Posterior cingulate gyrus (tissue), 11 donors: Measurements from ENCODE around the gene SPTAN1.

Source experiments
- DNase-seq, 10 donors: peaks; one replicate each; pipeline versions ENCODE4 v3.0.0 to v3.0.0-alpha.2; 2020 to 2021; ENCODE audit warnings: mixed read lengths in 3 of 10
- intact Hi-C: fragments of 100-400 bp; cut with DNase I; formaldehyde crosslinking; loops from one replicate; pipeline ENCODE4 v1.15.1; 2023

SPTAN1 gene

DNA sequence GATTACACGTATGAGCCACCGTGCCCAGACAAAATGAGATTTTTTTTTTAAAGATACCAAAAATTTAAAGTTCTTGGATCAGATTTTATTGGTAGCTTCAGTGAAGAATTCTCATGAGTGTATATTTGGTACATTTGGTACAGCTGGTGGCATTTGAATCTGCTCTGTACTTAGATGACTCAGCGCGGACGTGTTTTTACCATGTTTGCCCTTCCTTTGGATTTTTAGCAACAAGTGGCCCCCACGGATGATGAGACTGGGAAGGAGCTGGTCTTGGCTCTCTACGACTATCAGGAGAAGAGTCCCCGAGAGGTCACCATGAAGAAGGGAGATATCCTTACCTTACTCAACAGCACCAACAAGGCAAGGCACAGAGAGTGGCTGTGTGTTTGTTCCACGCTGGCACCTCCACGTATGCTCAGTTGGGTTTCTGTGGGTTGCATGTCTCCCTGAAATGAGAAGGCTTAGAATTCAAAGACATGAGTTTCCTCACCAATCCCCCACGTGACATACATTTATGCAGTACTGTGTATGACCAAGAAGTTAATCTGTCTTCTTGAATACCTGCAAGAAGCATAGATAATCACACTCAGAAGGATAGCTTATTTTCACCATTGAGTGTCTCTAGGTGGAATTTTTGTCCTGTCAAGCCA is 36.3 kb downstream of the SPTAN1 start:
- intact Hi-C loops = no loop called here
- DNase-seq = peak in 1 of 10 donors; percentile 34

DNA sequence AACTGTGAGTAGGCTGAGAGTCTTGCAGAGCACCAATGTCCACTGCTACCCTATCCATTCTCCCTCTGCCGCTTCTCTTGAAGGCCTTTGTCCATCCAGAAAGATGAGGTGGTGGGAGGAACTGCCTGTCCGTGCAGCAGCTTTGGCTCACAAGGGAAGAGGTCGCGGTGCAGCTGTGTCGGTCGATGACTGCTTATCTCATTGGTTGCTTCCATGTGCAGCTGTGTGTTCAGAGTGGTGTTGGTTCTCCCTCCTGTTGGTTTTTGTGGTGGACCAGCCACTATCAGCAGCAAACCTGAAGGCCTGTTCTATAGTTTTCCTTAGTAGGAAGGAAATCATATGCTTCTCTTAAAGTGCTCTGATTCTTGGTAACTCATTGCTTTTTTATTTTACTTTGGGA is 40.7 kb downstream of the SPTAN1 start:
- DNase-seq = peak in 1 of 10 donors; percentile 15
- intact Hi-C loops = no loop called here

DNA sequence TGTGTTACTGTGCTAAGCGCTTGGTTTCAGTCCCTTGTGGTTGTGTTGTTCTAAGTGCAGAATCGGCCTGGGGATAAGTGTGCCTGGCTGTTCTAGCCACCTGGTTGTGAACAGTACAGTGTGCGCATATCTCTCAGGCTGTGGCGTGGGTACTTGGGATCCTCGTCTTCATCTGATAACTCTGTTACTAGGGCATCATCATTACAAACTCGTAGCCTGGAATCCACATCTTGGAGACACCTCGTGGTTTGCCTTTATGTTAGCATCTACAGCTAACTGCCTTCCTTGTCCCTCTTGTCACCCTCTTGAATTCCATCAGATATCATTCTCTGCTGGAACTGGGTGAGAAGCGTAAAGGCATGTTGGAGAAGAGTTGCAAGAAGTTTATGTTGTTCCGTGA is 41.5 kb downstream of the SPTAN1 start:
- intact Hi-C loops = no loop called here
- no peak for DNase-seq

DNA sequence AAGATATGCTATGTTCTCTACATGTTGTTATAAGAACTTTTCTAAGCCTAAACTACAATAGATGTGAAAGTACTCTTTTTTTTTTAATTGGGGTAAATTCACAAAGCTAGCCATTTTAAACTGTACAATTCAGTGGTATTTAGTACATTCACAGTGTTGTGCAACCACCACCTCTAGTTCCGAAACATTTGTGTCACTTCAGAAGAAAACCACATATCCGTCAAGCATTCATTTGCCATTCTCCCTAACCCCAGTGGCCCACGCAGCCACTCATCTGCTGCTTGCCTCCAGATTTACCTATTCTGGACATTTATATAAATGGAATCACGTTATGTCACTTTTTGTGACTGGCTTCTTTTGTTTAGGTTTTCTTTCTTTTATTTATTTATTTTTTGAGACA is 43.1 kb downstream of the SPTAN1 start:
- DNase-seq = no peak
- intact Hi-C loops = no loop called here

DNA sequence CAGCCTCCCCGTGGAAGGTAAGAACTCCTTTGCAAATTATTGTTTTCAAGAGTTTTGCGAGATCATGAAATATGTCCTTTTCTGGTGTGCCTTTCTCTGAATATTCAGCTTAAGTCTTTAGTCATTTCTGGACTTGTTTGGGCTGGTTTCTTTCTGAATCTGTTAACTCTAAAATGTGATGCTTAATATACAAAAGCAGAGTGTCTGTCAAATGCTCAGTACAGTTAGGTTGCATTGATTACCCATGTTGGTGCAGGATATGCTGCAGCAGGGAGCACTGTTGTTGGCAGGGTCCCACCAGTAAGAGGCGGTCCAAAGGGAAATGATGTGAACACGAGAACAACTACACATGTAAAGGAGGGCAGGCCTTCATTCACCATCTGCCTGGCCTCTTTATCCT is 47.7 kb downstream of the SPTAN1 start:
- no peak for DNase-seq
- intact Hi-C loops = no loop called here

DNA sequence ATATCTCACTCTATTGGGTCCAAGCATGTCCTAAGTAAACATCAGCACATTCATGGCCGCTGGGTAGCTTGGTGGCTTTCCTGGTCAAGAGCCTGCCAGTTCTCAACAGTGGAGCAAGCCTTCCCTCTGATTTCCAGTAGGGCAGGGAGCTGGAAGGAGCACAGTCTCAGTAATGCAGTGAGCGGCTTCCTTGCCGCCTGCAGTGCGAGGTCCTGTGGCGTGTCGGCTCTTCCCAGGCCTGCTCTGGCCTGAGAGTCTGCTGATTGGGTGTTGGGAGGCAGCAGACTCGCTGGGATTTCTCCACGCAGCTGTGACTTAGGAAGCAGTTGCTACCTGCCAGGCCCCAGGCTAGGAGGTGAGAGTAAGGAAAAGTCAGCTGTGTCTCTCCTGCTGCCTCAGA is 51.3 kb downstream of the SPTAN1 start:
- DNase-seq = no peak

DNA sequence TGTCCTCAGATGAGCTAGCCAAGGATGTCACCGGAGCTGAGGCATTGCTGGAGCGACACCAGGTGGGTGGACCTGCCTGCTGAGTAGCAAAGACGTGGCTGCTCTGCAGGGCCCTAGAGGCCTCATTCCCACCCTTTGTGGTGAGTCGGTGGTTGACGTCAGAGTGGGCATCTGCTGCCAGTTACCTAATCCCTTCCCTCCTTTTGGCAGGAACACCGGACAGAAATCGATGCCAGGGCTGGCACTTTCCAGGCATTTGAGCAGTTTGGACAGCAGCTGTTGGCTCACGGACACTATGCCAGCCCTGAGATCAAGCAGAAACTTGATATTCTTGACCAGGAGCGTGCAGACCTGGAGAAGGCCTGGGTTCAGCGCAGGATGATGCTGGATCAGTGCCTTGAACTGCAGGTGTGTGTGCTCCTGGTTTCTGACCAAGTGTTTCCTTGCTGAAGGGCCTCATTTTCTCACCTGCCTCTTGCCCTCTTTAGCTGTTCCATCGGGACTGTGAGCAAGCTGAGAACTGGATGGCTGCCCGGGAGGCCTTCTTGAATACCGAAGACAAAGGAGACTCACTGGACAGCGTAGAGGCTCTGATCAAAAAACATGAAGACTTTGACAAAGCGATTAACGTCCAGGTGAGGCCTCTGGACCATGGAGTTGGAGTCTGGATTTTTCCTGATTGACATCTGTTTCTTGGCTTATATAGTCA is 55.4 kb downstream of the SPTAN1 start:
- intact Hi-C loops = loop anchor here (5.0 kb wide), 1 partner anchor 50 kb away; no protein-coding TSS in a partner anchor
- peak; percentile 56 to 97 (median 86) for DNase-seq

More for the DNA sequence above, 51.3 kb downstream of the SPTAN1 start:
- intact Hi-C loops = no loop called here

DNA sequence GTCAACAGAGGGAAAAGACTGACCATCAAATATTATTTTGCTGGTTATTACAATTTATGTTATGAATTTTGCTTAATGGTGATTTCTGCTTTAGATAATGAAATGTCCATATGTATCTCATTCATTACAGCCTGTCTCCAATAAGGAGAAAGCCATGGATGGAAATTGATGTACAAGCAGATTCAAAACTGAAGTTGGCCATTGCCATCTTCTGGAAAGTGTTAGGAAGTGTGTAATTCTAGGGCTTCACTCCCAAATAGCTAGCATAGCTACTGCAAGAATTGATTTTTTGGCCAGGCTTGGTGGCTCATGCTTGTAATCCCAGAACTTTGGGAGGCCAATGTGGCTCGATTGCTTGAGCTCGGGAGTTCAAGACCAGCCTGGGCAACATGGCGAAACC is 58.5 kb downstream of the SPTAN1 start:
- intact Hi-C loops = no loop called here
- no peak for DNase-seq

DNA sequence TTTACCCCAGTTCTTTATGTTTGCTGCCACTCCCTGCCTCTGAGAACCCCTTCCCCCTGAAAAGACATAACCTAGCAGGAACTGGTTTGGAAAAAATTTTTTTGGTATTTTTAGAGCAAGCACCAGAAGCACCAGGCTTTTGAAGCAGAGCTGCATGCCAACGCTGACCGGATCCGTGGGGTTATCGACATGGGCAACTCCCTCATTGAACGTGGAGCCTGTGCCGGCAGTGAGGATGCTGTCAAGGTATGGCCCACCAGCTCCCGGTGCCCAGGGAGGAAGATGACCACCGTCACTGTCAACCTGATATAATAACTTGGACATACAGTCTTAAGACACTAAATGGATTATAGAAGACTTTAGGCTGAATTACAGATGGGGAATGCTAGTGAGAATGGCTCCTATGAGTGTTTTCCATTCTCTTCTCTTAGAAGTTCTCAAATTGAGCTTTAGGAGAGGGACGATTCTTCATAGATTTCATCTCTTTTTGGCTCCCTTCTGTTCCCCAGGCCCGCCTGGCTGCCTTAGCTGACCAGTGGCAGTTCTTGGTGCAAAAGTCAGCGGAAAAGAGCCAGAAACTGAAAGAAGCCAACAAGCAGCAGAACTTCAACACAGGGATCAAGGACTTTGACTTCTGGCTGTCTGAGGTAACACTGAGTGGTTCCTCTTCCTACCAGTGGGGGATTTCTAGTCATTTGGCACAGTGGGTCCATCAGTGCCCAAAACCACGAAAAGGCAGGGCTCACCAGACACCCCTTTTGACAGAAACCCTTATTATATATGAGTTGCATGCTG is 59.4 kb downstream of the SPTAN1 start:
- DNase-seq = peak in 2 of 10 donors; percentile 56 to 62
- intact Hi-C loops = no loop called here

DNA sequence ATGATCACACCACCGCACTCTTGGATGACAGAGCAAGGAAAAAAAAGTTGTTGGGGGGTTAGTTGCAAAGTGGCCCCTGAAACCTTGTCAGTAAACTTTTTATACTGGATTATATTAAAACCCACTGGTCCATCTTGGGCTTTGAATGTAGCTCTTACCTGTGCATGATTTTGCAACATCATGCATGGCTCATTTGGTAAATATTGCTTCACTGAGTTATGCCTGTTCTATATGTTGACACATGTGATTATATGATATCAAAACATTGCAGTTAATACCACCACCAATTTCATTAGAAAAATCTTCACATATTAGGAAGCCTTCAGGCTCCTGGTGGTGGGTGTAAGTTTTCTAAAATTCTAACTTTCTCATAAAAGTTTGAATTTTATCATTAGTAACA is 62.3 kb downstream of the SPTAN1 start:
- no peak for DNase-seq
- intact Hi-C loops = no loop called here

DNA sequence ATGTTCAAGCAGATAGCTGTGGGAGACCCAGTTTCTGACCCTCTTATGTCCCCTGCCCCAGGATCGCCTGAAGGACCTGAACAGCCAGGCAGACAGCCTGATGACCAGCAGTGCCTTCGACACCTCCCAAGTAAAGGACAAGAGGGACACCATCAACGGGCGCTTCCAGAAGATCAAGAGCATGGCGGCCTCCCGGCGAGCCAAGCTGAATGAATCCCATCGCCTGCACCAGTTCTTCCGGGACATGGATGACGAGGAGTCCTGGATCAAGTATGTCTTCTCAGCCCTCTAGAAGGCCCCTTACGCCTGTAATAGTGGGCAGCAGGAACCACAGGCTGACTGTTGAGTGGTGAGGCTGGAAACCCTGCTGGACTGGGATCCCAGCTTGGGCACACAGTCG is 63.2 kb downstream of the SPTAN1 start:
- peak in 1 of 10 donors; percentile 59 for DNase-seq

DNA sequence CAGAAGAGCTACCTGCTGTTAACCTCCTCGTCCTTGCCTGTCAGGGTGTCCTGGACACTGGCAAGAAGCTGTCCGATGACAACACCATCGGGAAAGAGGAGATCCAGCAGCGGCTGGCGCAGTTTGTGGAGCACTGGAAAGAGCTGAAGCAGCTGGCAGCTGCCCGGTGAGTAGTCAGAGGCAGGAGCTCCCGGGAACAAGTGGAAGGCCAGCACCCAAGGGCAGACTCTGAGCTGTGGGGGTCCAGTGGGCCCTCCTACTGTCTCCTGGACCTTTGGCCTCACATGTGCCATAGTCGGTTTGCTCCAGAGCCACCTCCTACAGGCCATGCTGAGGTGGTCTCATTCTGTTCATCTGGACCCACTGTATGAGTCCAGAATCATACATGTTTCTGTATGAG is 65.6 kb downstream of the SPTAN1 start:
- peak in 3 of 10 donors; percentile 25 to 73 (median 69) for DNase-seq
- intact Hi-C loops = no loop called here

More for the DNA sequence above, 63.2 kb downstream of the SPTAN1 start:
- intact Hi-C loops = no loop called here

DNA sequence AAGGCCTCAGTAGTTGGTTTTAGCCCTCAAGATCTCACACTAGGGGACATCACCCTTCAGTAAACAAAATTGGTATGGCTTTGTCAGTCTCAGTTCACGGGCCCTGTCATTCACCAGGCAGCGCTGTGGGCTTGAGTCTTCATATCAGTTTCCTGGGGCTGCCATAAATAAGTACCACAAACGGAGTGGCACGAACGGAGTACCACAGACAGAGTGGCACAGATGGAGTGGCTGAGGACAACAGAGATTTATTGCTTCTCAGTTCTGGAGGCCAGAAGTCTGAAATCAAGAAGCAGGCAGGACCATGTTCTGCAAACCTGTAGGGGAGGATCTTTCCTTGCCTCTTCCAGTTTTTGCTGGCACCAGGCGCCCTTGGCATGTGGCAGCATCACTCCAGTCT is 66.7 kb downstream of the SPTAN1 start:
- peak in 3 of 10 donors; percentile 9 to 57 (median 27) for DNase-seq
- intact Hi-C loops = no loop called here

DNA sequence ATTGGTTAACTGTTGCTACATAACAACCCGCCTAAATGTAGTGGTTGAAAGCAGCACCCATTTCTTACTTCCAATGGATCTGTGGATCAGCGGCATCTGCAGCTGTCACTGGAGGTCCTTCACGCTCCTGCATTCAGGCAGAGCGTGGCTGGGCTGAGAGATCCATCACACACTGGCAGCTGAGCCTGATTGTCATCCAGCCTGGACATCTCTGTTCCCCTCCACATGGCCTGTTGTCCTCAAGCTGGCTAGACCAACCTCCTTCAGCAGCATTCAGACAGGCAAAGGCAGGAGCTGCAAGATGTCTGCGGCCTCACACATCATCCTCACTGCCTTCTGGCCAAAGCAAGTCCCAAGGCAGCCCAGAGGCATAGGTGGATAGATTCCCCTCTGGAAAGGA is 67.4 kb downstream of the SPTAN1 start:
- intact Hi-C loops = no loop called here
- peak in 3 of 10 donors; percentile 17 to 55 (median 22) for DNase-seq

DNA sequence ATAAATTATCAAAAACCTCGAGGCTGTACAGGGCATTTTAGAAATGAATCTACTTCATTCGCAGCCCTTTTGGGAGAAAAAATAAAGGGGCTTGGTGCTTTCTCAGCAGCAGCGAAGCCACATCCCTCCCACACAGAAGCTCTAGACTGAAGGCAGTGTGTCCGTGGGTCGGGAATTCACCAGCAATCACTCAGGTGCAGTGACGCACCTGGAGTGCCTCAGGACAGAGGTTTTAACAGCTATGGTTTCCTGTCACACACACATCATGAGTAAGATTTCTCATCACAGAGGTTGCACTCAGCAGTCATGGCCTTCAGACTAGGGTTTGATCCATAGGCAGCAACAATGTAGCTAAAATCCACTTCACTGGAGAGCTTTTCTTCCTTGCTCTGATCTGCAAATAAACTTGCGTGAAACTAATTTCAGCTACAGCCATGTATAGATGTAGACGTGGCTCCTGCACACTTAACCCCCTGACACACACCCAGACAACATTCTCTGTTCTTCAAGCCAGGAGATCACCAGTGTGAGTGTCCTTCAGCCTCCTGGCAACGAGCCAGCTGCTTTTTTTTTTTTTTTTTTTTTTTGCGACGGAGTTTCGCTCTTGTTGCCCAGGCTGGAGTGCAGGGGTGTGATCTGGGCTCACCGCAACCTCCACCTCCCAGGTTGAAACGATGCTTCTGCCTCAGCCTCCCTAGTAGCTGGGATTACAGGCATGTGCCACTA is 69.5 kb downstream of the SPTAN1 start:
- intact Hi-C loops = no loop called here
- DNase-seq = peak in 3 of 10 donors; percentile 29 to 50 (median 46)

DNA sequence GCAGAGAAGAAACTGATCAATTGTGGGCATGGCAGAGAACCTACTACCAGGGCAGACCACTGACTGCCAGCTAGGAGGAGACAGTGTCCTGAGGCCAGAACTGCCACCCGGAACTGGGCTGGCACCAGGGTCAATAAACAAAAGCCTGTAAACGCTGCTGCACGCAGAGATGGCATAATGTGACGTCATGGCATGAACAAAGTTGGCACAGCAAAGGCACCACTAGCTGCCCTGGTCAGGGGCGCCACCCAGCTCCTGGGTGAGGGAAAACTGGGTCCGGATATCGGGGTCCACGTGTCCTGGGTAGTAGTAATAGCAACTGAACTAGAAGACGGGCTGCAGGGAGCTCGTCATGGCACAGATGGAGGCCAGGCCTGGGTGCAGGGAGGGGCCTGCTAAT is 72.2 kb downstream of the SPTAN1 start:
- DNase-seq = peak in 3 of 10 donors; percentile 49 to 80 (median 74)
- intact Hi-C loops = no loop called here

DNA sequence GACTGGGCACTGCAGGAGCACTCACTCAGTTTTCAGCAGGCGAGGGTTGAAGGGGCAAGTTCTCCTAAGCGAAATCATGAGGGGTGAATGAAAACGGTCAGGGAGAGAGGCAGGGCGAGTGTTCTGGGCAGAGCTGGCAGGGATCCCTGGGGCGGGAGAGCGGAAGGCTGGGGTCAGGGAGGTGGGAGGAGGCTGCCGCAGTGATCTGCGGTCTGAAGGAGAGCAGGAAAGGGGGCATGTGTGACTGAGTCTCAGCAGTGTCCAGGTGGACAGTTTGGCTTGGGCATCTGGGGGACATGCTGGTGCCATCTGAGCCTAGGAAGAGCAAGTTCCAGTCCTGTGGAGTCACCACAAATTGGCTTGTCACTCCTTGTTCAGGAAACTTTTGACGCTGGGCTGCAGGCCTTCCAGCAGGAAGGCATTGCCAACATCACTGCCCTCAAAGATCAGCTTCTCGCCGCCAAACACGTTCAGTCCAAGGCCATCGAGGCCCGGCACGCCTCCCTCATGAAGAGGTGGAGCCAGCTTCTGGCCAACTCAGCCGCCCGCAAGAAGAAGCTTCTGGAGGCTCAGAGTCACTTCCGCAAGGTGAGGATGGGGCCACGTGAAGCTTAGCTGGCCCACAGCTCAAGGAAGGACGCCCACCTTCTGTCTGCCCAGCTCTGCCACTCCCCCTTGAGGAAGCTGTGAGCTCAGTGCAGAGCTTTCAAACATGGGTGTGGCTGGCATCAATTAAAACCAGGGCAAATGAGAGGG is 73.2 kb downstream of the SPTAN1 start:
- intact Hi-C loops = no loop called here
- peak in 3 of 10 donors; percentile 70 to 88 (median 85) for DNase-seq

DNA sequence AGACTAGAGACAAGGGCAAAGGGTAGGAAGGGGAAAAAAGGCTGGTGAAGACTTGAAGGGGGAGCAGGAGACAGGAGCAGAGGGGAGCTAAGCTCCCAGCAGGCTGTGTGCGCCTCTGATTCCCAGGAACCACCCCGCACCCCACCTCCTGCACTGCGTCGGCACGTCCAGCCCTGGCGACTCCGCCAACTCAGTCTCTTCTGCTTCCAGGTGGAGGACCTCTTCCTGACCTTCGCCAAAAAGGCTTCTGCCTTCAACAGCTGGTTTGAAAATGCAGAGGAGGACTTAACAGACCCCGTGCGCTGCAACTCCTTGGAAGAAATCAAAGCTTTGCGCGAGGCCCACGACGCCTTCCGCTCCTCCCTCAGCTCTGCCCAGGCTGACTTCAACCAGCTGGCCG is 73.8 kb downstream of the SPTAN1 start:
- peak in 2 of 10 donors; percentile 50 to 77 for DNase-seq
- intact Hi-C loops = no loop called here

DNA sequence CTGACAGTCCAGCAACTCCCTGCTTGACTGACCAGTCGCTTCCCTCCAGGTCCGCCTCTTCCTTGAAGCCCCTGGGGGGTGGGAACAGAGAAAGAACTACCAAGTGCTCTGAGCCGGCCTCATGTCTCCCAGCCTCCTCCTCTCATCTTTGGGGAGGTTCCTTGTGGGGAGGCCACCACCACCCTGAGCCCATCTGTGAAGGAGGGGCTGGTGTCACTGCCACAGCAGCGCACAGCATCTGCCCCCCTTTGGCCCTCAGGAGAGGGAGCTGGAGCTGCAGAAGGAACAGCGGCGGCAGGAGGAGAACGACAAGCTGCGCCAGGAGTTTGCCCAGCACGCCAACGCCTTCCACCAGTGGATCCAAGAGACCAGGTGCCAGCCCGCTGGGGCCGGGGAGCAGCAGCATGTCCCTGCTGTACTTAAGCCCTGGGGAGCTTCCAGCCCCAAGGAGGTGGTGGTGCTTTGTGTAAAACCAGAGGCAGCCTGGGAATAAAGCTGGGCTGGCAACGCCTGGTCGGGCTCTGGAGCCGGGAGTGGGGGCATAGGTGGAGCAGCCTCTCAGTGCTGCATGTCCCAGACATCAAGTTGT is 74.8 kb downstream of the SPTAN1 start:
- intact Hi-C loops = no loop called here
- DNase-seq = peak in 9 of 10 donors; percentile 44 to 95 (median 77)
